H9 (cell line): ENCODE data around the gene SRL. TPM values are rescaled to one million over a fixed set of nuclear protein-coding genes. Genes with fewer than 3 reads are reported as not detected.

Experiments
- DNase-seq: peaks from one replicate; pipeline ENCODE4 v3.0.0-alpha.2; 2017
- H2AFZ ChIP-seq: one replicate; pipeline ENCODE4 v1.6.1; 2013; ENCODE audit warnings: mild to moderate bottlenecking, low read length, control low read depth, moderate library complexity
- H2AK5ac ChIP-seq: 2 replicates; pipeline ENCODE4 v1.6.1; 2013; ENCODE audit warnings: low read length, control low read depth, mixed read lengths; ENCODE audit not compliant: insufficient read length
- H2BK120ac ChIP-seq: one replicate; pipeline ENCODE4 v1.6.1; 2013; ENCODE audit warnings: low read depth, mild to moderate bottlenecking, low read length, control low read depth, inconsistent platforms; ENCODE audit not compliant: poor library complexity, severe bottlenecking
- H2BK12ac ChIP-seq: 2 replicates; pipeline ENCODE4 v1.6.1; 2013; ENCODE audit warnings: low read length, control low read depth, mixed read lengths, low read depth; ENCODE audit not compliant: insufficient read length
- H2BK15ac ChIP-seq: 2 replicates; pipeline ENCODE4 v1.6.1; 2013; ENCODE audit warnings: low read depth, low read length, control low read depth
- H2BK20ac ChIP-seq: one replicate; pipeline ENCODE4 v1.6.1; 2013; ENCODE audit warnings: low read depth, mild to moderate bottlenecking, low read length, control low read depth, inconsistent platforms; ENCODE audit not compliant: poor library complexity, severe bottlenecking
- H2BK5ac ChIP-seq: 2 replicates; pipeline ENCODE4 v1.6.1; 2013; ENCODE audit warnings: low read length, control low read depth, mixed read lengths; ENCODE audit not compliant: insufficient read length
- H3K14ac ChIP-seq: 2 replicates; pipeline ENCODE4 v1.6.1; 2013; ENCODE audit warnings: low read length, control low read depth; ENCODE audit not compliant: insufficient read depth
- H3K18ac ChIP-seq: 2 replicates; pipeline ENCODE4 v1.6.1; 2013; ENCODE audit warnings: low read depth, mild to moderate bottlenecking, mixed read lengths, low read length, control low read depth; ENCODE audit not compliant: insufficient read length
- H3K23ac ChIP-seq: 2 replicates; pipeline ENCODE4 v1.6.1; 2013; ENCODE audit warnings: low read length, control low read depth, mixed read lengths, low read depth; ENCODE audit not compliant: insufficient read length
- H3K23me2 ChIP-seq: 2 replicates; pipeline ENCODE4 v1.6.1; 2013; ENCODE audit warnings: low read depth, mild to moderate bottlenecking, mixed read lengths, low read length, control low read depth; ENCODE audit not compliant: insufficient read length, poor library complexity, severe bottlenecking
- H3K27ac ChIP-seq: 2 replicates; pipeline ENCODE4 v1.5.1; 2013; ENCODE audit warnings: low read length, control low read depth, mixed read lengths, low read depth; ENCODE audit not compliant: insufficient read length
- H3K27me3 ChIP-seq: 2 replicates; pipeline ENCODE4 v1.6.1; 2013; ENCODE audit warnings: low read length, control low read depth, inconsistent platforms; ENCODE audit not compliant: insufficient read depth
- H3K4ac ChIP-seq: 2 replicates; pipeline ENCODE4 v1.6.1; 2013; ENCODE audit warnings: low read depth, mild to moderate bottlenecking, control low read depth, inconsistent platforms, low read length, moderate library complexity
- H3K4me1 ChIP-seq: 2 replicates; pipeline ENCODE4 v1.6.1; 2013; ENCODE audit warnings: low read length, control low read depth, inconsistent platforms; ENCODE audit not compliant: insufficient read depth
- H3K4me2 ChIP-seq: 2 replicates; pipeline ENCODE4 v1.6.1; 2013; ENCODE audit warnings: low read length, control low read depth, mixed read lengths; ENCODE audit not compliant: insufficient read length, insufficient read depth
- H3K56ac ChIP-seq: 2 replicates; pipeline ENCODE4 v1.6.1; 2013; ENCODE audit warnings: low read depth, mild to moderate bottlenecking, mixed read lengths, low read length, control low read depth; ENCODE audit not compliant: insufficient read length
- H3K79me1 ChIP-seq: 2 replicates; pipeline ENCODE4 v1.6.1; 2013; ENCODE audit warnings: low read depth, mild to moderate bottlenecking, moderate library complexity, low read length, control low read depth, inconsistent platforms; ENCODE audit not compliant: insufficient read depth, poor library complexity, severe bottlenecking
- H3K79me2 ChIP-seq: 2 replicates; pipeline ENCODE4 v1.6.1; 2013; ENCODE audit warnings: low read length, control low read depth, inconsistent platforms; ENCODE audit not compliant: insufficient read depth
- H3K9ac ChIP-seq: 2 replicates; pipeline ENCODE4 v1.6.1; 2013; ENCODE audit warnings: low read length, control low read depth, mixed read lengths; ENCODE audit not compliant: insufficient read length; ENCODE audit errors: extremely low read depth
- H3K9me3 ChIP-seq: one replicate; pipeline ENCODE4 v1.6.1; 2013; ENCODE audit warnings: low read depth, low read length, inconsistent platforms; ENCODE audit not compliant: control insufficient read depth
- H3T11ph ChIP-seq: one replicate; pipeline ENCODE4 v1.6.1; 2013; ENCODE audit warnings: mild to moderate bottlenecking, low read length, control low read depth, inconsistent platforms
- H4K20me1 ChIP-seq: one replicate; pipeline ENCODE4 v1.6.1; 2013; ENCODE audit not compliant: control insufficient read depth, insufficient read length, insufficient read depth
- H4K5ac ChIP-seq: 2 replicates; pipeline ENCODE4 v1.6.1; 2013; ENCODE audit warnings: low read depth, mild to moderate bottlenecking, mixed read lengths, low read length, control low read depth; ENCODE audit not compliant: insufficient read length
- H4K8ac ChIP-seq: replicated peaks from 2 replicates; pipeline ENCODE4 v1.6.1; 2013; ENCODE audit warnings: low read length, control low read depth, mixed read lengths, low read depth; ENCODE audit not compliant: insufficient read length
- H4K91ac ChIP-seq: 2 replicates; pipeline ENCODE4 v1.6.1; 2013; ENCODE audit warnings: low read depth, mild to moderate bottlenecking, moderate library complexity, mixed read lengths, low read length, control low read depth; ENCODE audit not compliant: insufficient read length
- H3K27ac Mint-ChIP-seq, 3 experiments: 2 replicates in 2 of 3; 3 replicates in 1 of 3; pipeline ENCODE4 v1.8.0; 2020 to 2021; ENCODE audit warnings: mixed read lengths in 3 of 3, mild to moderate bottlenecking in 1 of 3, moderate library complexity in 1 of 3
- H3K27me3 Mint-ChIP-seq: 2 replicates; pipeline ENCODE4 v1.8.0; 2021; ENCODE audit warnings: low read depth, mild to moderate bottlenecking, moderate library complexity, mixed read lengths
- H3K36me3 Mint-ChIP-seq, 3 experiments: 2 replicates in 2 of 3; 3 replicates in 1 of 3; pipeline ENCODE4 v1.8.0; 2020 to 2021; ENCODE audit warnings: low read depth in 3 of 3, mixed read lengths in 3 of 3; ENCODE audit not compliant: insufficient read depth in 1 of 3
- H3K4me1 Mint-ChIP-seq, 2 experiments: 2 replicates each; pipeline ENCODE4 v1.8.0; 2020; ENCODE audit warnings: mixed read lengths in 2 of 2
- H3K4me3 Mint-ChIP-seq, 2 experiments: 2 replicates in 1 of 2; 3 replicates in 1 of 2; pipeline ENCODE4 v1.8.0; 2020 to 2021; ENCODE audit warnings: mild to moderate bottlenecking in 2 of 2, mixed read lengths in 2 of 2, moderate library complexity in 1 of 2
- H3K9me3 Mint-ChIP-seq, 2 experiments: 2 replicates in 1 of 2; 3 replicates in 1 of 2; pipeline ENCODE4 v1.8.0; 2020; ENCODE audit warnings: mild to moderate bottlenecking in 2 of 2, mixed read lengths in 2 of 2, moderate library complexity in 1 of 2
- CTCF ChIP-seq: fragments of 200-600 bp; sonication (generic); conservative IDR thresholded peaks from 3 replicates; pipeline ENCODE4 v1.8.0; 2021; ENCODE audit warnings: antibody characterized with exemption, mild to moderate bottlenecking
- WGBS: extraction: QIAGEN DNeasy Blood & Tissue Kit; methylation state at CpG from one replicate; pipeline ENCODE4 v1.1.7; 2013; ENCODE audit warnings: missing lambda C conversion rate, low lambda C conversion rate, mixed read lengths; ENCODE audit not compliant: insufficient read length; ENCODE audit errors: extremely low coverage; 5-methylcytosine and 5-hydroxymethylcytosine counted together
- total RNA-seq: library from RNA; stranded (reverse); gene quantifications from 2 replicates; pipeline ENCODE4 v1.2.1, GENCODE V29; 2021

SRL gene
- total RNA-seq, 1 experiment from 2014 or later, result not detected

- WGBS, result no CpG with 5 or more reads among the region's 7 CpGs
- no peak overlapping the region for H3K4ac ChIP-seq
- no peak overlapping the region for H4K8ac ChIP-seq
- H4K20me1 ChIP-seq, result no peaks in the 10 kb centered on the region
- H3K23ac ChIP-seq, result no peak overlapping the region
- H3K9ac ChIP-seq, result no peak overlapping the region
- H3K23me2 ChIP-seq, result no peaks in the 10 kb centered on the region
- peak overlapping the region in 1 of 2 experiments; percentile 22; a peak in 1 of 5 replicates for H3K4me3 Mint-ChIP-seq
- DNase-seq, result no peak
- no peak overlapping the region for H2AFZ ChIP-seq
- peaks cover 22 to 53% (median 34%) of the 10 kb centered on the region in 3 experiments for H3K36me3 Mint-ChIP-seq
- peaks cover 5% of the 10 kb centered on the region for H3K79me1 ChIP-seq
- peaks cover 33% of the 10 kb centered on the region; the same call in 1 of the 2 replicates for H3K79me2 ChIP-seq
- no peak overlapping the region for H4K91ac ChIP-seq
- H2BK12ac ChIP-seq, result no peak overlapping the region
- peaks cover 14 to 37% of the 10 kb centered on the region in 2 experiments for H3K4me1 Mint-ChIP-seq
- H2BK120ac ChIP-seq, result no peak overlapping the region
- no peaks in the 10 kb centered on the region for H3K27me3 ChIP-seq
- no peak overlapping the region for H2AK5ac ChIP-seq
- no peak overlapping the region for H3K4me2 ChIP-seq
- H3K27ac ChIP-seq, result no peak overlapping the region
- H3K18ac ChIP-seq, result no peak overlapping the region
- H2BK5ac ChIP-seq, result no peak overlapping the region
- H3K4me1 ChIP-seq, result peaks cover 3% of the 10 kb centered on the region; the same call in 1 of the 2 replicates
- no peak overlapping the region for H3K14ac ChIP-seq
- no peak overlapping the region for H2BK15ac ChIP-seq
- H3K56ac ChIP-seq, result no peak overlapping the region
- H3K27ac Mint-ChIP-seq, result peak overlapping the region in 2 of 3 experiments; percentile 81 to 94; a peak in 4 of 7 replicates
- no peaks in the 10 kb centered on the region for H3K9me3 Mint-ChIP-seq
- H2BK20ac ChIP-seq, result no peak overlapping the region
- no peak overlapping the region for H4K5ac ChIP-seq
- no peak for TF ChIP-seq CTCF
- H3K27me3 Mint-ChIP-seq, result no peaks in the 10 kb centered on the region
- no peaks in the 10 kb centered on the region for H3K9me3 ChIP-seq
- H3T11ph ChIP-seq, result no peak overlapping the region
Observed at GRCh38 chr16:4265676-4266075, 23.8 kb upstream of the SRL start.
